Measurements from ENCODE around the gene SNTG2.

Gene SNTG2

GRCh38 chr2:1170241-1170640 lies 219.6 kb downstream of the SNTG2 start:
- TF ChIP-seq CTCF (conservative IDR thresholded peaks at IDR 0.05; ENCODE audit: low read depth, low read length) = no peak
- DNase-seq (ENCODE audit: low read depth) = no peak
- H3K4me3 ChIP-seq (ENCODE audit: low read length) = no peak overlapping the region

- no peak for DNase-seq (ENCODE audit: low read depth)
- TF ChIP-seq CTCF (conservative IDR thresholded peaks at IDR 0.05; ENCODE audit: low read depth, low read length) = no peak
Measured at GRCh38 chr2:1170711-1171110, 220.1 kb downstream of the SNTG2 start.

GRCh38 chr2:1173528-1173927 lies 222.9 kb downstream of the SNTG2 start:
- no peak for TF ChIP-seq CTCF (conservative IDR thresholded peaks at IDR 0.05; ENCODE audit: low read depth, low read length)
- DNase-seq (ENCODE audit: low read depth) = no peak
- H3K4me3 ChIP-seq (ENCODE audit: low read length) = no peak overlapping the region

More at GRCh38 chr2:1170711-1171110, 220.1 kb downstream of the SNTG2 start:
- H3K4me3 ChIP-seq (ENCODE audit: low read length) = no peak overlapping the region

- H3K4me3 ChIP-seq (ENCODE audit: low read length) = no peak overlapping the region
- no peak for DNase-seq (ENCODE audit: low read depth)
- TF ChIP-seq CTCF (conservative IDR thresholded peaks at IDR 0.05; ENCODE audit: low read depth, low read length) = no peak
Measured at GRCh38 chr2:1181893-1182292, 231.2 kb downstream of the SNTG2 start.

GRCh38 chr2:1183300-1183699 lies 232.7 kb downstream of the SNTG2 start:
- no peak for TF ChIP-seq CTCF (conservative IDR thresholded peaks at IDR 0.05; ENCODE audit: low read depth, low read length)
- DNase-seq (ENCODE audit: low read depth) = no peak
- H3K4me3 ChIP-seq (ENCODE audit: low read length) = no peak overlapping the region

GRCh38 chr2:1186421-1186820 lies 235.8 kb downstream of the SNTG2 start:
- TF ChIP-seq CTCF (conservative IDR thresholded peaks at IDR 0.05; ENCODE audit: low read depth, low read length) = no peak
- DNase-seq (ENCODE audit: low read depth) = no peak
- no peak overlapping the region for H3K4me3 ChIP-seq (ENCODE audit: low read length)

- no peak overlapping the region for H3K4me3 ChIP-seq (ENCODE audit: low read length)
- no peak for DNase-seq (ENCODE audit: low read depth)
- TF ChIP-seq CTCF (conservative IDR thresholded peaks at IDR 0.05; ENCODE audit: low read depth, low read length) = no peak
Measured at GRCh38 chr2:1187189-1187588, 236.5 kb downstream of the SNTG2 start.

All from retinal pigment epithelial cell (primary cell).